GM13977 (cell line): ENCODE results near the gene GALNS.

ENCODE experiments used
- DNase-seq: peaks from one replicate; pipeline ENCODE4 v3.0.0; 2012; ENCODE audit warnings: low spot score
- in situ Hi-C: fragments of 300-500 bp; cut with MboI; formaldehyde crosslinking; loops from one replicate; pipeline ENCODE4 v1.12.0; 2022; ENCODE audit warnings: low sequenced_read_pairs, low pct_unique_long_range_greater_than_20kb, mixed read lengths, inconsistent platforms; ENCODE audit not compliant: unreplicated experiment
- TF ChIP-seq, protein P1 (sequence below): IDR thresholded peaks from 2 replicates; pipeline ENCODE4 v1.5.1; 2012; ENCODE audit warnings: mild to moderate bottlenecking, control low read depth; ENCODE audit not compliant: insufficient read depth; ENCODE audit errors: extremely low read depth, missing control alignments

Gene GALNS

DNA sequence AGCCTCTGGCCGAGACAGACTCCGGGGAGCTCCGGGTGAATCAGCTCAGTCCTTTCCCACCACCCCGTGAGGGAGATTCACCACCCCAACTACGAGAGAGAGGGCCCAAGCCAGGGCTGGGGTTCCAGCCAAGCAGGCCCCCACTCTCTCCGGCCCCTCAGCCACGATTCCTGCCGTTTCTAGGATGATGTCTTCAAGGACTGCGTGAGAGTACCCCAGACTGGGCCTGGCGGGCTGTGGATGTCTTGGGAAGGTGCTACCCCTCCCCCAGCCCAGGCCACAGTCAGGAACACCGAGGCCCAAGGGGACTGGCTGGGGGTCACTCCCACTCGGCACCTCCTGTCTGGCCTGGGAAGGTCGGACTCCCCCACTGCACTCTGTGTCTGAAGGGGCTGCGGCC, 31.3 kb upstream of the GALNS start:
- in situ Hi-C loops, result no loop called here
- DNase-seq, result no peak
- TF ChIP-seq, protein P1, sequence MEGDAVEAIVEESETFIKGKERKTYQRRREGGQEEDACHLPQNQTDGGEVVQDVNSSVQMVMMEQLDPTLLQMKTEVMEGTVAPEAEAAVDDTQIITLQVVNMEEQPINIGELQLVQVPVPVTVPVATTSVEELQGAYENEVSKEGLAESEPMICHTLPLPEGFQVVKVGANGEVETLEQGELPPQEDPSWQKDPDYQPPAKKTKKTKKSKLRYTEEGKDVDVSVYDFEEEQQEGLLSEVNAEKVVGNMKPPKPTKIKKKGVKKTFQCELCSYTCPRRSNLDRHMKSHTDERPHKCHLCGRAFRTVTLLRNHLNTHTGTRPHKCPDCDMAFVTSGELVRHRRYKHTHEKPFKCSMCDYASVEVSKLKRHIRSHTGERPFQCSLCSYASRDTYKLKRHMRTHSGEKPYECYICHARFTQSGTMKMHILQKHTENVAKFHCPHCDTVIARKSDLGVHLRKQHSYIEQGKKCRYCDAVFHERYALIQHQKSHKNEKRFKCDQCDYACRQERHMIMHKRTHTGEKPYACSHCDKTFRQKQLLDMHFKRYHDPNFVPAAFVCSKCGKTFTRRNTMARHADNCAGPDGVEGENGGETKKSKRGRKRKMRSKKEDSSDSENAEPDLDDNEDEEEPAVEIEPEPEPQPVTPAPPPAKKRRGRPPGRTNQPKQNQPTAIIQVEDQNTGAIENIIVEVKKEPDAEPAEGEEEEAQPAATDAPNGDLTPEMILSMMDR, result no peak

DNA sequence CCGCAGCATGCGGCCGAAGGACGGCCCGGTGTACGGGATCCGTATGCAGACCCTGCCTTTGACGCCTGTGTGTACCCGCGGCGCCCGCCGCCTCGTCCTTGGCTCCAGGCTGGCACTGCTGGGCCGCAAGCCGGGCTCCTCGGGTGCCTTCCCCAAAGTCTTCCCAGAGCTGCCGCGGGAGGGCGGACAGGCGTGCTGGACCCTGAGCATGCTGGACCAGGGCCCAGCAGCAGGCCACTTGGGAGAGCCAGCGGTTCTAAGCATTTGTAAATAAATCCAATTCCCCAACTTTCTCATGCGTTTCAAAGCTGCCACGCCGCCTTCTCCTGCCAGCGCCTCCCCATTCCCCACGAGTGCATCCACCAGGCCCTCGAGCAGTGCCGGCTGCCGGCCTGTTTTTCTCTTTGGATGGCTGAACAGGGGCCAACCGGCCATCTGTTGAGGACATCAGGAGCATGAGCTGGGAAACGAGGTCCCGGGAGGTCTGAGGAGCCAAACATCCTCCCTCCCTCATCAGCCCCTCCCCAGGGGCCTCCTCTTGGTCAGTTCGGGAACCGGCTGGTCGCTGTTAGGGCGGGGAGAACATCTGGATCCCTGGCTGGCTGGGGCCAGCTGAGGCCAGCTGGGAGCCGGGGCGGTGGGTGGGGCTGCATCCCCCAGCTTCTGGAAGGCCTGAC, 30.2 kb upstream of the GALNS start:
- no peak for DNase-seq
- in situ Hi-C loops, result no loop called here
- TF ChIP-seq, protein P1, result no peak

DNA sequence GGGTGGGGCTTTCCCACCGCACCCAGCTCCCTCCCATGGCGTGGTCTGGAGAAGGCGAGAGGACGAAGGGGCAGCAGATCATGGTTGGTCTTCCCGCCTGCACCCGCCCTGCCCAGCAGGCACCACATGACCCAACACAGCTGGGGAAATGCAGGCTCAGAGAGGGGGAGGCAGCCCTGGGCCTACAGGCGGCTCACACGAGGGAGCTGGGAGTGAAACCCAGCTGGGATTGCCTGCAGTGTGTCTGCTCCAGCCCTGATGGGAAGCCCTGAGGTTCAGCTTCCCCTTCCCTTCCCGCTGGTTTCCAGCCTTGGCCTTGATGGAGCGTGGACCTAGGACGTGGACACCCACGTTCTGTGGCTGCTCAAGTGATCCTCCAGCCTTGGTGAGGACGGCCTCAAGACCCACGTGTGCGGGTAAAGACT, 29.7 kb upstream of the GALNS start:
- TF ChIP-seq, protein P1, result no peak
- in situ Hi-C loops, result no loop called here
- DNase-seq, result no peak

DNA sequence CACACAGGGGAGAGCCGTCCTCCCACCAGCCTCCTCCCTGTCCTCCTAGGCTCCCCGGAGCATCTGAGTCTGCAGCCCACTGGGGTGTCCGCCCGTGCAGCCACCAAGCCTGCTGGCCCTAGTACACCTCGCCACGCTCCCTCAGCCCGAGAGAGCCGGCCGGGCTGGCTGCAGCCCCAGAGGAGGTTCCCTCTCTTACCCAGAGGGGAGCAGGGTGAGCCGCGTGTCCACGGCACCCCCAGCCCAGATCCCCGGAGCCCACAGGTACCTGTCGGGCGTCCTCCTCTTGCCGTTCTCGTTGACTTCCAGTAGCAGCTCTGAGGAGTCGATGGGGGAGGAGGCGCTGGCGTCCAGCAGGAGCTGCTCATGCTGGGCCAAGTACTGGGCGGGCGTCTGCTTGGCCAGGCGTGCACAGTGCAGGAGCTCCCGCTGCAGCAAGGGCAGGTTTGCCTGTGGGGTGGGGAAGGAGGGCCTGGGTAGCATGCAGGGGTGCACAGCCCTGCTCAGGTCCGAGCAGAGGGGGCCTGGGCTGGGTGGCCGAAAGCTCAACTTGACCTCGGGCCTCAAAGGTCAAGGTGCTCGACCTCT, 29.0 kb upstream of the GALNS start:
- TF ChIP-seq, protein P1, result no peak
- in situ Hi-C loops, result no loop called here

DNA sequence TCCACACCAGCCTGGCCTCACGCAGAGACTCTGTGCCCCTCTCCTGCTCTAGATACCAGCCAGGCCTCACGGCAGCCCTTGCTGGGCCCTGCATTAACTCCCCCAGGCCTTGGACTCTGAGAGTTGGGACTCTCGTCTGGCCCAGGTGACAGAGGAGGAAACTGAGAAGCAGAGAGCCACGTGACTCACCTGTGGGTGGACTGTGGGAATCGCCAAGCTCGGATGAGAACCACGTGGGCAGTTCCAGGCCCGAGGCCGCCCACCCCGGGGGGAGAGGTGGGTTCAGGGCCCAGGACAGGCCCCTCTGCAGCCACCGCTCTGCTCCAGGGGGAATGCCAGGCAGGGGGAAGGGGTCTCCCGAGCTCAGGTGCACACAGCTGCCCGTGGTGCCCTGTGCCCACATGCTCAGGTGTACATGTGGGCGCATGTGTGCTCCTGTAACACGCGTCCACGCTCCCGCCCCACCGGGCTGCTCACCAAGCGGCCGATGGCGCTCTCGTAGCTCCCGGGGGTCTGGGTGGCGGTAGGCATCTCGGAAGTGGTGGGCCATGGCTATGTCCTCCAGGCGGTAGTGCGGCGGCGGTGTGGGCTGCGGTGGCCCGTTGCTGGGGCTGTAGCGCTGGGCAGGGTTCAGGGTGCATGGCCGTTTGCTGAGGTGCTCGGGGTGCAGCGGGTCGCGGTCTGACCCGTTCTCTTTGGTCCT, 28.0 kb upstream of the GALNS start:
- in situ Hi-C loops, result no loop called here
- DNase-seq, result no peak
- TF ChIP-seq, protein P1, result no peak

More for the DNA sequence above, 29.0 kb upstream of the GALNS start:
- DNase-seq, result no peak

DNA sequence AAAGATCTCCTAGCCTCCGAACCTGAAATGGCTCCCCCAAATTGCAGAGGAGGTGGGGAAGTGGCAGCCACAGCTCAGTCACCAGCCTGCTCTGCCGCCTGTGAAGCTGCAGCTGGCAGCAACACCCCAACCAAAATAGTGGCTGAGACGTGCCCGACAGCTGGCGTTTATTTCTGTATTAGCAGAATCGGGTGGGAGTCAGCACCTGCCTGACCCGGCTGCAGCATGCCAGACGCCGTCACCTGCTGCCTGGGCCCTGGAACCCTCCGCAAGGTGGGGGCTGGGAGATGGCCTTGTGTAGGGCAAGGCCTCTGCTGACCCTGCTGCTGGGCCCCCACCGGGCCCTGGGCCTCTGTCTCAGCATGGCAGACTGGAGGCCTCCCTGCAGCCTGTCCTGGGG, 27.2 kb upstream of the GALNS start:
- no peak for DNase-seq
- TF ChIP-seq, protein P1, result no peak
- in situ Hi-C loops, result no loop called here
